GM23338 (cell line): ENCODE data around the gene HMGB4.

ENCODE experiments used
- CREB1 ChIP-seq: fragments of 250-450 bp; sonication (Bioruptor Pico); IDR thresholded peaks from 2 replicates; pipeline ENCODE4 v1.5.0; 2020; ENCODE audit warnings: low read depth, mild to moderate bottlenecking, moderate library complexity
- CTCF ChIP-seq, 2 experiments: fragments of 200-600 bp in 1 of 2; sonication (generic) in 1 of 2; conservative IDR thresholded peaks; 2 replicates each; pipeline versions ENCODE4 v1.5.1 to v1.6.1; 2016 to 2017; ENCODE audit warnings: antibody characterized with exemption in 2 of 2, low read depth in 2 of 2, mild to moderate bottlenecking in 2 of 2, moderate library complexity in 1 of 2
- EZH2phosphoT487 ChIP-seq: fragments of 200-600 bp; sonication (generic); IDR thresholded peaks from one replicate; pipeline ENCODE4 v1.8.1; 2018; ENCODE audit warnings: antibody characterized with exemption; ENCODE audit not compliant: unreplicated experiment
- POLR2AphosphoS5 ChIP-seq: IDR thresholded peaks from 2 replicates; pipeline ENCODE4 v1.6.1; 2016; ENCODE audit warnings: antibody characterized with exemption, low read depth
- ZNF331 ChIP-seq: fragments of 250-450 bp; sonication (Bioruptor Pico); IDR thresholded peaks from 2 replicates; pipeline ENCODE4 v1.5.0; 2020; ENCODE audit warnings: low read depth, mild to moderate bottlenecking, moderate library complexity

GRCh38 chr1:33822396-33822795 is 41.5 kb upstream of the HMGB4 start:
- TF ChIP-seq CTCF (conservative IDR thresholded peaks at IDR 0.05; ENCODE audit: low read depth in 2 of 2) (no peak), EZH2phosphoT487 (no peak), ZNF331 (no peak), POLR2AphosphoS5 (no peak), CREB1 (CRISPR knock-in tag) (no peak)
